Adrenal gland (tissue), 12 donors: ENCODE measurements around the gene CLDN5. TPM values are rescaled to one million over a fixed set of nuclear protein-coding genes. Genes with fewer than 3 reads are reported as not detected.

ENCODE experiments used
- DNase-seq, 7 donors: peaks; one replicate each; pipeline ENCODE4 v3.0.0-alpha.2; 2019 to 2020
- H3K27ac ChIP-seq, 5 donors: fragments of 200-600 bp; sonication (generic) in 4 of 5; 1 replicate in 3 of 5; 2 replicates in 2 of 5; pipeline versions ENCODE4 v1.5.1 to v1.8.0; 2016 to 2020; ENCODE audit warnings: mild to moderate bottlenecking in 1 of 5
- H3K27me3 ChIP-seq: fragments of 200-600 bp; 2 replicates; pipeline ENCODE4 v1.8.0; 2021
- H3K36me3 ChIP-seq, 2 donors: fragments of 200-600 bp; replicated peaks in 1 of 2; 1 replicate in 1 of 2; 2 replicates in 1 of 2; pipeline versions ENCODE4 v1.5.1 to v1.8.0; 2018 to 2022
- H3K4me1 ChIP-seq, 2 donors: fragments of 200-600 bp; replicated peaks in 1 of 2; 1 replicate in 1 of 2; 2 replicates in 1 of 2; pipeline versions ENCODE4 v1.5.1 to v1.8.0; 2018 to 2021
- H3K4me3 ChIP-seq, 4 donors: fragments of 200-600 bp; sonication (generic) in 3 of 4; one replicate each; pipeline ENCODE4 v1.5.1; 2016 to 2018
- H3K9me3 ChIP-seq, 3 donors: fragments of 200-600 bp; sonication (generic) in 1 of 3; replicated peaks in 1 of 3; 1 replicate in 2 of 3; 2 replicates in 1 of 3; pipeline versions ENCODE4 v1.5.1 to v1.8.0; 2016 to 2021
- CTCF ChIP-seq, 6 experiments: fragments of 450-650 bp in 4 of 6; fragments of 200-600 bp in 2 of 6; sonication (generic) in 1 of 6; IDR thresholded peaks; 1 replicate in 5 of 6; 2 replicates in 1 of 6; pipeline versions ENCODE4 v1.5.1 to v1.8.0; 2016 to 2021; ENCODE audit warnings: antibody characterized with exemption in 6 of 6, mild to moderate bottlenecking in 2 of 6, moderate library complexity in 1 of 6
- POLR2A ChIP-seq, 2 donors: fragments of 450-650 bp; IDR thresholded peaks; one replicate each; pipeline ENCODE4 v1.6.1; 2017; ENCODE audit warnings: antibody characterized with exemption in 2 of 2, mild to moderate bottlenecking in 2 of 2, moderate library complexity in 1 of 2
- WGBS, 4 donors: extraction: QIAGEN DNeasy Blood & Tissue Kit in 2 of 4; methylation state at CpG; one replicate each; pipeline versions ENCODE4 v1.1.5 to v1.1.7; 2013 to 2017; 5-methylcytosine and 5-hydroxymethylcytosine counted together
- intact Hi-C, 2 donors: fragments of 100-400 bp; cut with DNase I; formaldehyde crosslinking; loops; one replicate each; pipeline versions ENCODE4 v1.14.1 to v1.15.0; 2022 to 2023
- polyA plus RNA-seq, 3 donors: library from polyadenylated mRNA; stranded (reverse); fragments of 200-250 nt in 2 of 3; fragments of 350-450 nt in 1 of 3; fragmentation: Illumina TruSeq in 1 of 3; extraction: RNeasy Lipid Tissue Mini Kit (QIAGEN cat#74804) in 1 of 3; gene quantifications; one replicate each; pipeline ENCODE4 v1.2.3, GENCODE V29; 2013 to 2014
- total RNA-seq, 9 donors: library from RNA; depleted of rRNA in 4 of 9; stranded (reverse); fragments of >200 nt in 4 of 9; fragments of 120-200 nt in 1 of 9; fragmentation: NEBNext Ultra II Directional in 1 of 9; extraction: Animal tissue kit (Norgen Biotek cat#: 25700) in 1 of 9; gene quantifications; one replicate each; pipeline versions ENCODE4 v1.1.0 to v1.2.4, GENCODE V29; 2013 to 2023
- donor health status: healthy with polysubstance abuse.
- donor health status: Bipolar disorder and iron deficiency.
- donor health status: DM: yes; HTN: yes; CAD: no.
- donor health status: DM: no; HTN: no; CAD: no.
- donor health status: DM: no; HTN: no; CAD: no.
- donor health status: DM: yes; HTN: yes; CAD: no.

Gene CLDN5
- total and polyA plus RNA-seq, 12 donors = 0.40 to 122 (median 31.3) TPM

GRCh38 chr22:19566279-19567156 lies 42.3 kb upstream of the CLDN5 start:
- Histone ChIP-seq H3K27me3 (no peaks in the 10 kb centered on the region), H3K4me1 (no peaks in the 10 kb centered on the region), H3K4me3 (no peak overlapping the region), H3K36me3 (no peaks in the 10 kb centered on the region), H3K27ac (no peak overlapping the region), H3K9me3 (no peaks in the 10 kb centered on the region)
- 85 to 90% (median 89%) methylated on average over 34 to 52 of the region's 52 CpGs for WGBS, 4 donors
- TF ChIP-seq POLR2A (IDR thresholded peaks at IDR 0.05) (no peak), CTCF (IDR thresholded peaks at IDR 0.05) (no peak)
- DNase-seq = no peak
- intact Hi-C loops = no loop called here

- Histone ChIP-seq H3K27ac (no peak overlapping the region), H3K9me3 (no peaks in the 10 kb centered on the region), H3K36me3 (no peaks in the 10 kb centered on the region), H3K4me1 (no peaks in the 10 kb centered on the region), H3K27me3 (no peaks in the 10 kb centered on the region), H3K4me3 (no peak overlapping the region)
- DNase-seq = no peak
- TF ChIP-seq POLR2A (IDR thresholded peaks at IDR 0.05) (no peak), CTCF (IDR thresholded peaks at IDR 0.05) (no peak)
- intact Hi-C loops = no loop called here
- WGBS, 4 donors = 76 to 83% (median 78%) methylated on average over 11 of the region's 11 CpGs
Measured at GRCh38 chr22:19565382-19566278, 41.4 kb upstream of the CLDN5 start.

- intact Hi-C loops = no loop called here
- 84 to 100% (median 96%) methylated on average over 2 of the region's 2 CpGs for WGBS, 4 donors
Measured at GRCh38 chr22:19559956-19560355, 35.7 kb upstream of the CLDN5 start.

More at GRCh38 chr22:19559956-19560355, 35.7 kb upstream of the CLDN5 start:
- H3K4me3 ChIP-seq = no peak overlapping the region
- H3K36me3 ChIP-seq = no peaks in the 10 kb centered on the region
- H3K27ac ChIP-seq = no peak overlapping the region
- no peak for TF ChIP-seq POLR2A (IDR thresholded peaks at IDR 0.05)
- no peak for TF ChIP-seq CTCF (IDR thresholded peaks at IDR 0.05)
- H3K4me1 ChIP-seq = no peaks in the 10 kb centered on the region
- H3K9me3 ChIP-seq = no peaks in the 10 kb centered on the region
- DNase-seq = no peak
- no peaks in the 10 kb centered on the region for H3K27me3 ChIP-seq
